Glutamatergic neuron (in vitro differentiated cells): ENCODE results near the gene KRTAP5-6. TPM values are rescaled to one million over a fixed set of nuclear protein-coding genes. Genes with fewer than 3 reads are reported as not detected.

ENCODE experiments used
- DNase-seq: peaks from one replicate; pipeline ENCODE4 v3.0.0; 2022
- H3K27ac Mint-ChIP-seq: one replicate; pipeline ENCODE4 v1.8.0; 2020; ENCODE audit warnings: mild to moderate bottlenecking, mixed read lengths, inconsistent platforms; ENCODE audit not compliant: unreplicated experiment
- H3K27me3 Mint-ChIP-seq: one replicate; pipeline ENCODE4 v1.8.0; 2020; ENCODE audit warnings: mild to moderate bottlenecking, moderate library complexity, mixed read lengths, inconsistent platforms; ENCODE audit not compliant: unreplicated experiment
- H3K36me3 Mint-ChIP-seq: one replicate; pipeline ENCODE4 v1.8.0; 2020; ENCODE audit warnings: mild to moderate bottlenecking, mixed read lengths, inconsistent platforms; ENCODE audit not compliant: unreplicated experiment
- H3K4me1 Mint-ChIP-seq: one replicate; pipeline ENCODE4 v1.8.0; 2020; ENCODE audit warnings: mild to moderate bottlenecking, low read depth, mixed read lengths, inconsistent platforms; ENCODE audit not compliant: unreplicated experiment
- H3K4me3 Mint-ChIP-seq: one replicate; pipeline ENCODE4 v1.8.0; 2020; ENCODE audit warnings: mild to moderate bottlenecking, mixed read lengths, inconsistent platforms; ENCODE audit not compliant: unreplicated experiment
- H3K9me3 Mint-ChIP-seq: one replicate; pipeline ENCODE4 v1.8.0; 2020; ENCODE audit warnings: mild to moderate bottlenecking, moderate library complexity, mixed read lengths, inconsistent platforms; ENCODE audit not compliant: unreplicated experiment
- total RNA-seq: library from RNA; stranded (reverse); fragmentation: NEBNext Ultra II Directional; extraction: Animal tissue kit (Norgen Biotek cat#: 25700); gene quantifications from one replicate; pipeline ENCODE4 v1.2.1, GENCODE V29; 2021; ENCODE audit not compliant: unreplicated experiment
- TF ChIP-seq, protein P1 (sequence below): fragments of 200-600 bp; sonication (generic); IDR thresholded peaks from one replicate; pipeline ENCODE4 v1.5.0; 2021; ENCODE audit not compliant: partially characterized antibody, unreplicated experiment

The KRTAP5-6 gene
- total RNA-seq, 1 donor from 2014 or later: not detected

GRCh38 chr11:1693327-1694063 lies 3.5 kb upstream of the KRTAP5-6 start:
- Mint-ChIP-seq H3K9me3 (peaks cover 1% of the 10 kb centered on the region), H3K4me1 (peaks cover 1% of the 10 kb centered on the region), H3K27me3 (peaks cover 17% of the 10 kb centered on the region), H3K36me3 (peaks cover 14% of the 10 kb centered on the region), H3K4me3 (peak overlapping the region; percentile 69), H3K27ac (no peak overlapping the region)
- peak; percentile 94 for DNase-seq
- TF ChIP-seq, protein P1, sequence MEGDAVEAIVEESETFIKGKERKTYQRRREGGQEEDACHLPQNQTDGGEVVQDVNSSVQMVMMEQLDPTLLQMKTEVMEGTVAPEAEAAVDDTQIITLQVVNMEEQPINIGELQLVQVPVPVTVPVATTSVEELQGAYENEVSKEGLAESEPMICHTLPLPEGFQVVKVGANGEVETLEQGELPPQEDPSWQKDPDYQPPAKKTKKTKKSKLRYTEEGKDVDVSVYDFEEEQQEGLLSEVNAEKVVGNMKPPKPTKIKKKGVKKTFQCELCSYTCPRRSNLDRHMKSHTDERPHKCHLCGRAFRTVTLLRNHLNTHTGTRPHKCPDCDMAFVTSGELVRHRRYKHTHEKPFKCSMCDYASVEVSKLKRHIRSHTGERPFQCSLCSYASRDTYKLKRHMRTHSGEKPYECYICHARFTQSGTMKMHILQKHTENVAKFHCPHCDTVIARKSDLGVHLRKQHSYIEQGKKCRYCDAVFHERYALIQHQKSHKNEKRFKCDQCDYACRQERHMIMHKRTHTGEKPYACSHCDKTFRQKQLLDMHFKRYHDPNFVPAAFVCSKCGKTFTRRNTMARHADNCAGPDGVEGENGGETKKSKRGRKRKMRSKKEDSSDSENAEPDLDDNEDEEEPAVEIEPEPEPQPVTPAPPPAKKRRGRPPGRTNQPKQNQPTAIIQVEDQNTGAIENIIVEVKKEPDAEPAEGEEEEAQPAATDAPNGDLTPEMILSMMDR: peak; percentile 74

DNA sequence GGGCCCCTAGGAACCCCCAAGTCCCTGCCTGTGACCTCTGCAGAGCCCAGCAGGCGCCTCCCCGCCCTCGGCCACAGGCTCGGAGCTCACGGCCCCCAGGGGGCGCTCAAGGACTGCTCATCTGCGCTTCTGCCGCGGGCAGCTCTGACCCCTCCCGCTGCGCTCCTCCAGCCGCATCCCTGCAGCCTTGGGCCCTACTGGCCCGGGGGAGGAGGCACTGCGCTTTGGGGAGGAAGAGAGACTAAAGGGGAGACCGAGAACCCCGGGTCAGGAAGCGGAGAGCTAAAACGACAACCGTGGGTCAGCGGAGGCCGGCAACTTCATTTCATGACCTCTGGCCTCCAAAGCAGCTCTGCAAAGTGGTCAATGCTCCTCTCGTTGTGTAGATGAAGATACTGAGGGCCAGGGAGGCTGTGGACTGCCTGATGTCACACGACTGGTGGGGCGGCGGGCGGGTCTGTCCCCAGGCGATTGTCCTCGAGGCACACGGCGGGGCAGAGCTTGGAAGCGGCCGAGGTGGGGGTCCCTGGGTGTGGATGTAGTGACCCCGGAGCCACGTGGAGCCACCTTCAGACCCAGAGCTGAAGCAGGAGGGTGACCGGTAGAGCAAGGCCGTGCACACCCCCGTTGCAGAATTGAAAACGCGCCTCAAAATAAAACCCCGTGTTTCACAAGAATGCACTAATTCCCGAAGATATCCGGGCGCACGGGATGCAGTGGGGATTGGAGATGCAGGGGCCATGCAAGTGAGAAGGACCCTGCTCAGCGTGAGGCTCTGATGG lies 2.7 kb upstream of the KRTAP5-6 start:
- H3K9me3 Mint-ChIP-seq: peaks cover 1% of the 10 kb centered on the region
- peak; percentile 90 for DNase-seq
- H3K27me3 Mint-ChIP-seq: peaks cover 14% of the 10 kb centered on the region
- no peak overlapping the region for H3K4me3 Mint-ChIP-seq
- peaks cover 15% of the 10 kb centered on the region for H3K36me3 Mint-ChIP-seq
- H3K4me1 Mint-ChIP-seq: peaks cover 1% of the 10 kb centered on the region
- no peak overlapping the region for H3K27ac Mint-ChIP-seq
- TF ChIP-seq, protein P1: peak; percentile 89

GRCh38 chr11:1694846-1695547 lies 2.0 kb upstream of the KRTAP5-6 start:
- Mint-ChIP-seq H3K4me1 (peaks cover 1% of the 10 kb centered on the region), H3K27ac (no peak overlapping the region), H3K27me3 (peaks cover 14% of the 10 kb centered on the region), H3K36me3 (peaks cover 15% of the 10 kb centered on the region), H3K9me3 (peaks cover 1% of the 10 kb centered on the region), H3K4me3 (no peak overlapping the region)
- DNase-seq: no peak
- TF ChIP-seq, protein P1: no peak

GRCh38 chr11:1695548-1696108 lies 1.4 kb upstream of the KRTAP5-6 start:
- H3K27me3 Mint-ChIP-seq: peaks cover 14% of the 10 kb centered on the region

More at GRCh38 chr11:1695548-1696108, 1.4 kb upstream of the KRTAP5-6 start:
- Mint-ChIP-seq H3K4me3 (no peak overlapping the region), H3K9me3 (peaks cover 1% of the 10 kb centered on the region), H3K27ac (no peak overlapping the region), H3K36me3 (peaks cover 15% of the 10 kb centered on the region), H3K4me1 (peaks cover 1% of the 10 kb centered on the region)
- TF ChIP-seq, protein P1: no peak
- no peak for DNase-seq
